ENCODE measurements around the gene WFDC2. TPM values are rescaled to one million over a fixed set of nuclear protein-coding genes. Genes with fewer than 3 reads are reported as not detected.
"Not testable (repeated sequence)": the region's sequence is repeated elsewhere in the genome, so short reads cannot be mapped to it uniquely, and the experiment has no call there.

Gene WFDC2
- total RNA-seq, 1 donor from 2014 or later: 0.39 TPM

GRCh38 chr20:45452238-45452637 is 17.3 kb upstream of the WFDC2 start:
- DNase-seq: no peak

GRCh38 chr20:45452772-45453691 is 16.5 kb upstream of the WFDC2 start:
- no peak for DNase-seq

DNA sequence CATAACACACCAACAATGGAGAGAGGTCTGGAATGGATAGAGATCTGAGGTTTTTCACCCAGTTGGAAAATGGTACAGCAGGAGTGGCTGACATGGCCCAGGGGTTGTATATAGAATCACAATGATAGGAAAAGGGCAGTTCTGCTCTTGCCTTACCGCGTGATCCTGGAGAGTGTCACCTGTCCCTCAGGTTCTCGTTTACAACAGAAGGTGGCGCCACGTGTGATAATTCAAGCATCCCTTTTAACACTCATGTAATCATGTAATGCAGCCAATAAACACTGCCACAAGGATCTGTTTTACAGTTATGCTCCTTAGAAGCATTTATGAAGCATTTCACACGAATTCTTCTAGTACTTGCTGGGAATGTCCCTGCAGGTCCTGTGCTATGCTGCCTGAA is 12.9 kb upstream of the WFDC2 start:
- DNase-seq: no peak

GRCh38 chr20:45459606-45460005 is 9.9 kb upstream of the WFDC2 start:
- DNase-seq: no peak

GRCh38 chr20:45461225-45461624 is 8.3 kb upstream of the WFDC2 start:
- no peak for DNase-seq

- DNase-seq: no peak
Measured at GRCh38 chr20:45462711-45463509, 6.6 kb upstream of the WFDC2 start.

DNA sequence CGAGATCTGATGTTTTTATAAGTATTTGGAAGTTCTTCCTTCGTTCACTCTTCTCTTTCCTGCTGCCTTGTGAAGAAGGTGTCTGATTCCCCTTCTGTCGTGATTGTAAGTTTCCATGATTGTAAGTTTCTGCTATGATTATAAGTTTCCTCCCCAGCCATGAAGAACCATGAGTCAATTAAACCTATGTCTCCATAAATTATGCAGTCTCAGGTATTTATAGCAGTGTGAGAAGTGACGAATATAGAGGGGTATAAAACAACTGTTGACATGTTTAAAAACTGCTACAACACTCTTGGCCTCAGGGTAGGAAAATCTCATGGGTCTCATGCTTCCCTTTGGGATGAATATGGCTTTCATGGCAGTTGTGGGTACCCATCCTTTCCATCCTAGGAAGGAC is 5.8 kb upstream of the WFDC2 start:
- DNase-seq: no peak

DNA sequence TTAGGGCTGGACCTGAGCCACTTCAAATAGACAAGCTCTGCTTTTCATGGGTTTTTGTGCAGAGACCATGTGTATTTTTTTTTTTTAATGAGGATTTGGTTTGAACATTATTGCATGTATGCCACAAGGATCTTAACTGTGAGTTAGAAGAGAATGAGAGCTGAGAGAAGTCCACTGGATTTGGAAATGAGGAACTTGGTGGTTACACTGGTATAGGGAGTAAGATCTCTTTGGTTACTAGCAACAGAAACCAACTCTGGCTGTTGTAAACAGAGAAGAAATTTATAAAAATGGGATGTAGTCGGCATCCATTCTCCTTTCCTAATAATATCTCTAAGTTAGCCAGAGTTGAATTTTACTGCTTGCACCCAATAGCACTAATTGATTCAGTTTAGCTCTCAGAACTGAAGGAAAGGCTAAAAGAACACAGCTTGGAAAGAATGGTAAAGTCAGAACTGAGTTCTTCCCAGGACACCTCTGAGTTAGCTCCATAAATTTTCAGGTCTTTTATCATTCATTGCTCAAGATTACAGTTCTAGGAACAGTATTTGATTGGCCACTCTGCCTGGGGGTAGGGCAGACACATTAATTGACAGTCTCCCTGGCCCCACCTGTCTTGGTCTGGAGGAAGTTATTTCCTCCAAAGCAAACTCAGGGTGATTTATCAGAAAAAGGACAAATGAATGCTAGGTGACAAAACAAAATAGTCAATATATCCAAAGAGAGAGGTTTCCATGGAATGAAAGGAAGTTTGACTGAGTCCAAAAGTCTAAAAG is 3.9 kb upstream of the WFDC2 start:
- no peak for DNase-seq

- no peak for DNase-seq
Measured at GRCh38 chr20:45467172-45467571, 2.4 kb upstream of the WFDC2 start.

GRCh38 chr20:45467861-45468260 is 1.7 kb upstream of the WFDC2 start:
- DNase-seq: no peak

GRCh38 chr20:45470262-45470931 is 844 bp downstream of the WFDC2 start:
- no peak for DNase-seq

DNA sequence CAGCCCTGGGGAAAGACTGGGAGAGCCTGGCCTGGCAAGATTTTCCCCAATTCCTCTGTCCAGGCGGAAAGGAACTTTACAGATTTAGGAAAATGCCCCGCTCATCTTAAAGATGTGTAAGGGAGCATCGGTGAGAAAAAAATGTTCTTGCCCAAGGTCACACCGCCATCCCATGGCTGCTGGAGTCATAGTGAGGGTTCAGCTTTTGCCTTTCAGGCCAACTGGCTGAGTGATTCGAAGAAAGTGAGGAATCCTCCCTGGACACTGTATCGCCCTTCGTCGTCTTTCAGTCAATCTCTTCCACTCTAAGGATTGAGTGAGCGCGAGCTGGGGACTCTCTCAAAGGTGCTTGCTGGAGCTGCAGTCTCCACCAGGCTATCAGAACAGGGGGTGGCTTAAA is 1.4 kb downstream of the WFDC2 start:
- no peak for DNase-seq

GRCh38 chr20:45472286-45472685 is 2.7 kb downstream of the WFDC2 start:
- not testable (repeated sequence) for DNase-seq

DNA sequence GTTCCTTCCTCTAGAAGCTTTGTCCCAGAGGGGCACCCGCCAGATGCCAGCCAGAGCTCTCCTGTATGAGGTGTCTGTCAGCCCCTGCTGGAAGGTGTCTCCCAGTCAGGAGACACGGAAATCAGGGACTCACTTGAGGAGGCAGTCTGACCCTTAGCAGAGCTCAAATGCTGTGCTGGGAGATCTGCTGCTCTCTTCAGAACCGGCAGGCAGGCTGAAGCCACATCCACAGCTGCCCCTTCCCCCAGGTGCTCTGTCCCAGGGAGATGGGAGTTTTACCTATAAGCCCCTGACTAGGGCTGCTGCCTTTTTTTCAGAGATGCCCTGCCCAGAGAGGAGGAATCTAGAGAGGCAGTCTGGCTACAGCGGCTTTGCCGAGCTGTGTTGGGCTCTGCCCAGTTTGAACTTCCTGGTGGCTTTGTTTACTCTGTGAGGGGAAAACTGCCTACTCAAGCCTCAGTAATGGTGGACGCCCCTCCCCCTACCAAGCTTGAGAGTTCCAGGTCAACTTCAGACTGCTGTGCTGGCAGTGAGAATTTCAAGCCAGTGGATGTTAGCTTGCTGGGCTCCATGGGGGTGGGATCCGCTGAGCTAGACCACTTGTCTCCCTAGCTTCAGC is 8.1 kb downstream of the WFDC2 start:
- DNase-seq: not testable (repeated sequence)

GRCh38 chr20:45479822-45480221 is 10.3 kb downstream of the WFDC2 start:
- no peak for DNase-seq

GRCh38 chr20:45484676-45485075 is 15.1 kb downstream of the WFDC2 start:
- no peak for DNase-seq

DNA sequence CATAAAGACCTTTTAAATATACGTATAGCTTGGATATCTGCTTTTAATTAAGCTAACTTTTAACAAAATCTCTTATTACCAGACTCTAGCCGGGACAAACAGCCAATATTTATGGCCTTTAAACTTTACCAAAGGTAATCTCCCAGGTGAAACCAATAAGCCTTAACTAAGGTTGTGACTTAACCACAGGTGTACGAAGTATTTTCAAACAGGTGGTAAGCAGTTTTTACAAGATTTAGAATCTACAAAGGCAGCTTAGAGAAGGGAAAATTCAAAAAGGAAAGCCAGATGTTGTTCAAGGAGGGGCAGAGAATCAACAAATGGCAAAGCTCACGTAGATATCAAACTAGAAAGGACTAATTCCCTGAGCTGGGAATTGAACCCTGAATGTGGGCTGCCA is 15.8 kb downstream of the WFDC2 start:
- DNase-seq: no peak

GRCh38 chr20:45487231-45487635 is 17.7 kb downstream of the WFDC2 start:
- no peak for DNase-seq

GRCh38 chr20:45489083-45489531 is 19.6 kb downstream of the WFDC2 start:
- no peak for DNase-seq

DNA sequence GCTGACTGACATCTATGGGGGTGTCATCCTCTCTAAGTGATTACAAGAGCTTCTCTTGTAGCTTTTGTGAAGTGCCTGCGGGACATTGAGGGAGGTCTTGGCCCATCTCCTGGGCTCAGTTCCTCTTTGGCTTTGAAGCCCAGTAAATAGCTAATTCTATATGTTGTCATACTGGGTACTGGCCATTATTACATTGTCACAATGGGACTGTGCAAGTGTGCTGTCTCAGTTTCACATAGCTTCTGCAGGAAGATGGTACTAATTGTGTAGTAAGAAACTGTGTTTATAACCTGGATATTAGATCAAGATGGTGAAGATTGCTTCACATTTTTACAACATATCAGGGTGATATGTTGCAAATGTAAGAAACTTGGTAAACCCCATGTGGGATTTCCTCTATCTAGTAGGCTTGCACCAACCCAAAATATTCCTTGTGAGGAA is 26.0 kb downstream of the WFDC2 start:
- DNase-seq: no peak

DNA sequence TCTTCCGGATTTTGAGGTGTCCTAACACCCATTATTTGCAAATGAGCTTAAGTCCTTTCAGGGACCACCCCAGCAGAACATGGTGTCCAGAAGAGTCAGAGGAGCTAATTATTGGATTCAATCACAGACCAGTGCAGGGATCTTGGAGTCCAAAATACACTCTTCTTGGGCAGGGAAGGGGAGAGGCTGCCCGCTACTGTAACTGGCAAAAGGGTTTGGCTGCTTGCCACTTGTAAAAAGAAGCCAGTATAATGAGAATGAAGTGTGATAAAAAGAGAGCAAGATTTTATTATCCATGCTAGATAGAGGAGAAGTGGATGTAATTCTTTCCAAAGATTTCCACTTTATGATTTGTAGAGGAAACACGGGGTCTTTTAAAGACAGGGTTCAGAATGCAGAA is 26.6 kb downstream of the WFDC2 start:
- no peak for DNase-seq

Data from skin of body (tissue), 2 donors.